ENCODE data around the gene WASF2.

GRCh38 chr1:27492796-27493195 lies 2.8 kb upstream of the WASF2 start:
- no peak for TF ChIP-seq CTCF (IDR thresholded peaks at IDR 0.05; ENCODE audit: insufficient read depth, low read length)
- no peak for TF ChIP-seq REST (IDR thresholded peaks at IDR 0.05; ENCODE audit: insufficient replicate concordance, low read depth)
